ENCODE results near the gene RHCE.
"Not testable (repeated sequence)": the region's sequence is repeated elsewhere in the genome, so short reads cannot be mapped to it uniquely, and the experiment has no call there.

RHCE gene

DNA sequence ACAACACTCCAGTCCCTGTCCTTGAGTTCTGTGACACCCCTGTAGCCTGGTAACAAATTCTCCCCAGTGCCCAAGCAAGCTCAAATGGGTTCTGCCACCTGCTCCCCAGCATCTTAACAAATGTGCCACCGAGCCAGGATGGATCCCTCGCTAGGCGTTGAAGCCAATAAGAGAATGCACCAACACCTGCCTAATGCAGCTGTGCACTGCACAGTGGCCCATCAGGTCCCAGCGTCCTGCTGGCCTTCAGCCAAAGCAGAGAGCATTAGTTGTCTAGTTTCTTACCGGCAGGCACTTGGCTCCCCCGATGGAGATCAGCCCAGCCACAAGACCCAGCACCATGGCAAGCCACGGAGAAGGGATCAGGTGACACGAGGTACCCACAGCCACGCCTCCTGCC lies 31.9 kb downstream of the RHCE start:
- H3K27ac ChIP-seq (ENCODE audit: low read depth, low read length); H3K36me3 ChIP-seq (ENCODE audit: insufficient read depth, low read length); H3K4me1 ChIP-seq (ENCODE audit: insufficient read depth, low read length); H3K9ac ChIP-seq (ENCODE audit: low read depth, low read length); H3K9me3 ChIP-seq (ENCODE audit: insufficient read depth, low read depth, low read length); H3K4me3 ChIP-seq (ENCODE audit: low read length); H3K27me3 ChIP-seq (ENCODE audit: insufficient read depth, low read length): not testable (repeated sequence)
- 89% methylated on average over 6 of the region's 9 CpGs for WGBS

DNA sequence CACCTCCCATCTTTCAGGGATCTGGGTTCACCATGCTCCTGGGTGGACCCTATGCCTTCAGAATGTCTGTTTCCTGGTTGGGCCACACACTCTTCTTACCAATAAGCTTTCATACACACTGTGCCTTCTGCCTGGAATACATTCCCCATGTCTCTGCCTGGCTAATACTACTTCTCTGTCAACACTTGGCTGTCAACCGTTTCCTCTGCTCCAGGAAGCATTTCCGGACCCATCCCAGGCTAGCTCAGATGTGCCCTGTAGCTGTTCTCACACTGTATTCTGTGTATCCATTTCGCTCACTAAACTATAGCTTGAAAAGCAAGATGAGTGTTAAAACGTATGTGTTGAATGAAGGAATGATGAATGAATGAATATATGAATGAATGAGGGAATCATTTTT lies 33.5 kb downstream of the RHCE start:
- not testable (repeated sequence) for H3K27ac ChIP-seq (ENCODE audit: low read depth, low read length); H3K9ac ChIP-seq (ENCODE audit: low read depth, low read length); H3K4me1 ChIP-seq (ENCODE audit: insufficient read depth, low read length); H3K27me3 ChIP-seq (ENCODE audit: insufficient read depth, low read length); H3K9me3 ChIP-seq (ENCODE audit: insufficient read depth, low read depth, low read length); H3K4me3 ChIP-seq (ENCODE audit: low read length); H3K36me3 ChIP-seq (ENCODE audit: insufficient read depth, low read length)
- WGBS, result 92% methylated on average over 4 of the region's 4 CpGs

DNA sequence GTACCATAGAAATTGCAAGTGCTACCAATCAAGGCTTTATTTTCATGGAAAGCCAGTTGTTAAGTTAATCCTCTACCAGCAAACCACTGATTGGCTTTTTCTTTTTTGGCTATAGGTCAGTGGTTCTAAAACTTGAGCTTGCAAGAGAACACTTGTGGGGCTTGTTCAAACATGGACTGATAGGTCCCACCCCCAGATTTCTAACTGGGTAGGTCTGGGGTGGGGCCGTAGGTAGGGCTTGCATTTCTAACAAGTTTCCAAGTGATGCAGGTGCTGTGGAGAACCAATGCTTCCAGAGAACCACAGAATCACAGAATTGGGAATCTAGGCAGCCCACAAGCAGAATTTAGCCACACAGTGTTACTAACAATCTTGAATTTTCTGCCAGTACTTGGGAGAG lies 36.8 kb downstream of the RHCE start:
- H3K27me3 ChIP-seq (ENCODE audit: insufficient read depth, low read length); H3K9me3 ChIP-seq (ENCODE audit: insufficient read depth, low read depth, low read length); H3K4me1 ChIP-seq (ENCODE audit: insufficient read depth, low read length); H3K27ac ChIP-seq (ENCODE audit: low read depth, low read length); H3K9ac ChIP-seq (ENCODE audit: low read depth, low read length); H3K36me3 ChIP-seq (ENCODE audit: insufficient read depth, low read length); H3K4me3 ChIP-seq (ENCODE audit: low read length): not testable (repeated sequence)
- WGBS, result no CpG with 5 or more reads among the region's 1 CpG

DNA sequence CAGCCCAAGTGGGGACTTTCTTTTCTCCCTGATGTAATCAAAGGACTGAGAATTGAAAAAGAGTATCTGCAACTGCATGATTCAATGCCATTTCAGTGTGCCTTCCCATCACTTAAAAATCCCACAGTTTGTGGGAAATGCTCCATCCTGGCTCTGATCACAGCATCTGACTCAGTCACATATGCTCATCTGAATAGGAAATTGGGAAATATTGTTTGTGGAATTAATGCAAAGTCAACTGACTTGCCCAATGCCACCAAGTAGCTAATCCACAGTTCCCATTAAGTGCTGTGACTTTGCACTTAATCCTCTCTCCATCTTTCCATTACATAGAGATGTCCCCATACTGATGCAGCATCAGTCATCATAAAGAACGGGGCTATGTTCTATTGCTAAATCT lies 37.5 kb downstream of the RHCE start:
- not testable (repeated sequence) for H3K27me3 ChIP-seq (ENCODE audit: insufficient read depth, low read length); H3K27ac ChIP-seq (ENCODE audit: low read depth, low read length); H3K36me3 ChIP-seq (ENCODE audit: insufficient read depth, low read length); H3K4me1 ChIP-seq (ENCODE audit: insufficient read depth, low read length); H3K9me3 ChIP-seq (ENCODE audit: insufficient read depth, low read depth, low read length); H3K9ac ChIP-seq (ENCODE audit: low read depth, low read length); H3K4me3 ChIP-seq (ENCODE audit: low read length)
- 100% methylated on average over 1 of the region's 1 CpG for WGBS

DNA sequence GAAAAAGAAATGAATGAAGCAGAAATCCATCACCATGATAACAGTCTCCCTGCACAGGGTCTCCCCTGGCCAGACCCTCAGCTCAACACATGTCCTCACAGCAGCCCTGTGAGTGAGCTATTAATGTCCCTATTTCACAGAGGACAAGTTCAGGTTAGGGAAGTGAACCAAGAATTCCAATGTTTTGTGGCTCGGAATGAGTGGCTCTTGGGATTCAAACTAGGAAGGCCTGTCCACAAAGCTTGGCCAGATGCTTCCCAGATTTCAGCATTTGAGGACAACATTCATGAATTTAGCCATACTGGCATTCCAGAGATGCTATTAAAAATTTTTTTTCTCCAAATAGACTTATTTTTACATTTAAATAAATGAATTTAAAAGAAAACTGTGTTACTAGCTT lies 38.1 kb downstream of the RHCE start:
- H3K36me3 ChIP-seq (ENCODE audit: insufficient read depth, low read length); H3K27me3 ChIP-seq (ENCODE audit: insufficient read depth, low read length); H3K27ac ChIP-seq (ENCODE audit: low read depth, low read length); H3K9me3 ChIP-seq (ENCODE audit: insufficient read depth, low read depth, low read length); H3K4me3 ChIP-seq (ENCODE audit: low read length); H3K9ac ChIP-seq (ENCODE audit: low read depth, low read length); H3K4me1 ChIP-seq (ENCODE audit: insufficient read depth, low read length): not testable (repeated sequence)
- WGBS, result 93% methylated on average over 1 of the region's 1 CpG

DNA sequence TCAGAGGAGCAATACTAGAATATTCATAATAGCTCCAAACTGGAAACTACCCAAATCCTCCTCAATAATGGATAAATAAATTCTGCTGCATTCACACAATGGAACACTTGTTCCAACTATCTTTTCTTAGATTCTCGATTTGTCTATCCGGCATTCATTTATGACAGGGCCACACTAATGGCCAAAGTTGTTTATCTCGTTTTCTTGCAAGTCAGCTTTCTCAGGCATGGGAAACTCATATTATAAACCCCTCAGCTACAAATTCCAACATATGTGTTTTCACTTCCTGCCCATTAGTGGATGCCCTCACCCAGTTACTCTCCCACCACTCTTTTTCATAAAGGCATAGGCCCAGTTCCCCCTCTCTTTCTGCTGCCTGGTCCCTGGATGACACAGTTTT lies 42.3 kb downstream of the RHCE start:
- WGBS, result 90% methylated on average over 3 of the region's 3 CpGs
- not testable (repeated sequence) for H3K36me3 ChIP-seq (ENCODE audit: insufficient read depth, low read length); H3K27ac ChIP-seq (ENCODE audit: low read depth, low read length); H3K4me3 ChIP-seq (ENCODE audit: low read length); H3K9ac ChIP-seq (ENCODE audit: low read depth, low read length); H3K27me3 ChIP-seq (ENCODE audit: insufficient read depth, low read length); H3K9me3 ChIP-seq (ENCODE audit: insufficient read depth, low read depth, low read length); H3K4me1 ChIP-seq (ENCODE audit: insufficient read depth, low read length)

DNA sequence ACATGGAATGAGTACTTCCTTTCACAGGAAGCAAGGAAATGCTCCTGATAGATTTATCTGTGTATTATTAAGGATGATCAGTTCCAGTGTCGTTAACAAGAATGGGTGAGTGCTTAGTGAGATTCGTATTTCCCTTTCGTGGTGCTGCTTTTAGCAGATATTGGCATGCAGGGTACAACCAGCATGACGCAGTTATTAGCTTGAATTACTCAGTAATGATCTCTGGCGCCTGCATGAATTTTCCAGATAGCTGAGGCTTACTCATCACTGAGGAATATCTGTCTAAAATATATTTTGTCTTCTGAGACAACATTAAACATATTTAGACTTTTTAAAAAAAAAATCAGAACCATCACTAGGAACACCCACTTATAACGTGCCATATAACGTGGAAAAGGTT lies 48.9 kb downstream of the RHCE start:
- 95% methylated on average over 7 of the region's 7 CpGs for WGBS
- H3K4me3 ChIP-seq (ENCODE audit: low read length); H3K9ac ChIP-seq (ENCODE audit: low read depth, low read length); H3K4me1 ChIP-seq (ENCODE audit: insufficient read depth, low read length); H3K27me3 ChIP-seq (ENCODE audit: insufficient read depth, low read length); H3K27ac ChIP-seq (ENCODE audit: low read depth, low read length); H3K9me3 ChIP-seq (ENCODE audit: insufficient read depth, low read depth, low read length); H3K36me3 ChIP-seq (ENCODE audit: insufficient read depth, low read length): not testable (repeated sequence)

DNA sequence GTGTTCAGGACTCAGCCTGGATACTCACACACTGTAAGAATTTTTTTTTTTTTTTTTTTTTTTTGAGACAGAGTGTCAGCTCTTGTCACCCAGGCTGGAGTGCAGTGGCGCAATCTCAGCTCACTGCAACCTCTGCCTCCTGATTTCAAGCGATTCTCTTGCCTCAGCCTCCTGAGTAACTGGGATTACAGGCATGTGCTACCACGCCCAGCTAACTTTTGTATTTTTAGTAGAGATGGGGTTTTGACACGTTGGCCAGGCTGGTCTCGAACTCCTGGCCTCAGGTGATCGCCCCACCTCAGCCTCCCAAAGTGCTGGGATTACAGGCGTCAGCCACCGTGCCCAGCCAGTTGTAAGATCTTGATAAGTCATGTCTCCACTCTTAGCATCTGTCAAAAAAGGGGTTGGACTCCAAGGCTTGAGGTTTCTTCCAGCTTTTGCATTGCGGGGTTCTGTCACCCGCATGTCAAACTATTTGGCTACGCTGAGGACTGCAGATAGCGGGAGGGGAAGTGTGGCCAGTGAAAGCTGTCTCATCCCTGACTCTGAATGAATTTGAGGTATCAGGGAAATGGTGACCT lies 50.8 kb downstream of the RHCE start:
- H3K27ac ChIP-seq (ENCODE audit: low read depth, low read length); H3K4me1 ChIP-seq (ENCODE audit: insufficient read depth, low read length); H3K9ac ChIP-seq (ENCODE audit: low read depth, low read length); H3K36me3 ChIP-seq (ENCODE audit: insufficient read depth, low read length); H3K27me3 ChIP-seq (ENCODE audit: insufficient read depth, low read length); H3K4me3 ChIP-seq (ENCODE audit: low read length); H3K9me3 ChIP-seq (ENCODE audit: insufficient read depth, low read depth, low read length): not testable (repeated sequence)
- 93% methylated on average over 12 of the region's 12 CpGs for WGBS

DNA sequence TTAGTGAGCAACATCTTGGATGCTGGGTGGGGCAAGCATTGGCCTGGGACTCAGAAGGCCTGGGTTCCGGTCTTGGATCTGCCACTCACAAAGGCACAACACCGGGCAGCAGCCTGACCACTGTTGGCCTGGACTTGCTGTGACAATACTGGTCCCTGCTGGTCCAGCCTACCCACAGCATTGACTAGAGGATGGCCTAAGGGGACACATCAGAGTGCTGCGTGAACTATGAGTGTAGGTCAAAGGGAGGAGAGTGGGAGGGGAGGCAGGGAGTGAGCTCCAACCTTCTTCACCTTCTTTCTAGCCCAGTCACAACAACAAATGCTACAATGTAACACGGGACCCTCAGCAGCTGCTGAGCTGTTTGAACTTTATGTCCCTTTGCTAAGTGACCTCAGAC lies 51.4 kb downstream of the RHCE start:
- H3K9ac ChIP-seq (ENCODE audit: low read depth, low read length), result no peak overlapping the region
- H3K27ac ChIP-seq (ENCODE audit: low read depth, low read length), result no peak overlapping the region
- H3K9me3 ChIP-seq (ENCODE audit: insufficient read depth, low read depth, low read length), result no peaks in the 10 kb centered on the region
- WGBS, result 82% methylated on average over 4 of the region's 4 CpGs
- no peaks in the 10 kb centered on the region for H3K4me1 ChIP-seq (ENCODE audit: insufficient read depth, low read length)
- no peaks in the 10 kb centered on the region for H3K27me3 ChIP-seq (ENCODE audit: insufficient read depth, low read length)
- no peak overlapping the region for H3K4me3 ChIP-seq (ENCODE audit: low read length)
- no peaks in the 10 kb centered on the region for H3K36me3 ChIP-seq (ENCODE audit: insufficient read depth, low read length)

DNA sequence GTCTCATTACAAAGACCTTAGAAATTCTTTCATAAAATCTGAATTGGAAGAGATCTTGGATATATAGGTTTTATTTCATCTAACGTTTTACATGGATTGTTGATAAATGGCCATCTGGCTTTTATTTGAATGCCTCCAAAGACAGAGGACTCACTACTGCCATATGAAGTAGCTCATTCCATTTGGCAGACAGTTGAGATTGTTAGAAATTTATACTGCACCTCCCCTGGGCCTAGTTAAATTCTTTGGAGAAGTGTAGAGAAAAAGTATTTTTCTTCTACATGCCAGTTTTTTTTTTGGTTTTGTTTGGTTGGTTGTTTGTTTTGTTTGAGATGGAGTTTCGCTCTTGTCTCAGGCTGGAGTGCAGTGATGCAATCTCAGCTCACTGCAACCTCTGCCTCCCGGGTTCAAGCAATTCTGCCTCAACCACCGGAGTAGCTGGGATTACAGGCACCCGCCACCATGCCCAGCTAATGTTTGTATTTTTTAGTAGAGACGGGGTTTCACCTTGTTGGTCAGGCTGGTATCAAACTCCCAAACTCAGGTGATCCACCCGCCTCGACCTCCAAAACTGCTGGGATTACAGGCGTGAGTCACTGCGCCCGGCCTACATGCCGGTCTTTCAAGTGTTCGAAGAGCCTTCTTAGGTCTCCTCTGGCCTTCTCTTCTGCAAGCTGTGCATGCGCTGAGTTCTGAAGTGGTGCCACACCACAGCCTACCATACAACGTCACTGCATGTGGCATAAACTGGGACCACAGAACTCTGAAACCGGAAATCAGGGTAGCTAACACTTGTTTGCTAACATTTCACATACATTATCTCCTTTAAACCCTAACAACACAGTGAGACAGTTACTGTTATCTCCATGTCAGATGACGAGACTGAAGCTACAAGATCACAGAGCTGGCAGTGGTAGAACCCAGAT lies 57.7 kb downstream of the RHCE start:
- H3K27ac ChIP-seq (ENCODE audit: low read depth, low read length); H3K4me3 ChIP-seq (ENCODE audit: low read length); H3K9me3 ChIP-seq (ENCODE audit: insufficient read depth, low read depth, low read length); H3K27me3 ChIP-seq (ENCODE audit: insufficient read depth, low read length); H3K9ac ChIP-seq (ENCODE audit: low read depth, low read length); H3K4me1 ChIP-seq (ENCODE audit: insufficient read depth, low read length): not testable (repeated sequence)
- peaks cover 39% of the 10 kb centered on the region for H3K36me3 ChIP-seq (ENCODE audit: insufficient read depth, low read length)
- no CpG with 5 or more reads among the region's 17 CpGs for WGBS

DNA sequence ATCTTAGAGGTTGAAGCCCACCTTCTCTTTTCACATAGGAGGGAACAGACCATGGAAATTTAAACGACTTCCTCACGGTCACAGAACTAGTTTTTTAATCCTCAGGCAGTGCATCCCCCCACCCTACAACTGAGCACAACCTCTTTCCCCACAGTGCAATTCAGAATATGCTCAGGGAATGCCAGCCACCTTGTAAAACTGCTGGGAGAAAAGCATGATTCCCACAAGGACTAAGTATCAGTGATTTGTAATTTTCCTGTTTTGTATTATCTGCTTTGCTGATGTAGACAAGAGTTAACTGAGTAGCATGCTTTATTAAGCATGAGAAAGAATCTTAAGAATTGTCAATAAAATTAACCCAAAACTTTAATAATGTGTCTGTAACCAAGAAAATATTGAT lies 58.7 kb downstream of the RHCE start:
- H3K4me3 ChIP-seq (ENCODE audit: low read length), result no peak overlapping the region
- no peaks in the 10 kb centered on the region for H3K4me1 ChIP-seq (ENCODE audit: insufficient read depth, low read length)
- whole genome bisulfite sequencing, result 81% methylated on average over 2 of the region's 2 CpGs
- H3K27me3 ChIP-seq (ENCODE audit: insufficient read depth, low read length), result no peaks in the 10 kb centered on the region
- no peaks in the 10 kb centered on the region for H3K9me3 ChIP-seq (ENCODE audit: insufficient read depth, low read depth, low read length)
- H3K9ac ChIP-seq (ENCODE audit: low read depth, low read length), result no peak overlapping the region
- no peak overlapping the region for H3K27ac ChIP-seq (ENCODE audit: low read depth, low read length)
- H3K36me3 ChIP-seq (ENCODE audit: insufficient read depth, low read length), result peaks cover 44% of the 10 kb centered on the region
